ENCODE measurements around the gene PDE4D. TPM values are rescaled to one million over a fixed set of nuclear protein-coding genes. Genes with fewer than 3 reads are reported as not detected.

The PDE4D gene
- polyA plus RNA-seq, 1 donor (not counting 4 experiments of a cell fraction or from before 2014, with no cell fraction given) = 3.6 TPM

DNA sequence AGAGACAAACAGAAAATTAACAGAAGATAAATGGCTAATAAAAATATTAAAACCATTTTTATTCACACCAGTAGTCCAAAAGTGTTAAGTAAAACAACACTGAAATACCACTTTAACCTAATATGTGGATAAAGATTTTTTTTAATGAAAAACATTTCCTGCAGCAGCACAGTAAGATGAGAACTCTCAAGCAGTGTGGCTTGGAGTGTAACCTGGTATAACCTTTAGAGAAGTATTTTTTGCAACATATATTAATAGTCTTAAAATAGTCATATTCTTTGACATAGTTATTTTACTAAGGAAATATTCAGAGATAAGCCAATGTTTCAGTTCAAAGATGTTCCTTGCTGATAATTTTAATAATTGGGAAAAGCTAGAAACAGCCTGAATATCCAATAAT lies 644.4 kb downstream of the PDE4D start:
- Histone ChIP-seq H3K4me1 (ENCODE audit: control insufficient read depth, extremely low read depth, insufficient read depth, low read length) (no peaks in the 10 kb centered on the region), H4K20me1 (ENCODE audit: control insufficient read depth, extremely low read depth, insufficient read depth, low read length) (no peaks in the 10 kb centered on the region), H3K27me3 (ENCODE audit: control insufficient read depth, extremely low read depth, insufficient read depth, low read length) (no peaks in the 10 kb centered on the region), H3K79me2 (ENCODE audit: control insufficient read depth, insufficient read depth, low read length) (no peaks in the 10 kb centered on the region), H2AFZ (ENCODE audit: control insufficient read depth, low read length) (no peak overlapping the region), H3K9me3 (ENCODE audit: control insufficient read depth, low read depth, low read length) (no peaks in the 10 kb centered on the region), H3K4me3 (ENCODE audit: control insufficient read depth in 2 of 3, extremely low read depth in 1 of 3, insufficient read depth in 2 of 3, low read depth in 1 of 3, low read length in 3 of 3) (no peak overlapping the region), H3K36me3 (ENCODE audit: control insufficient read depth in 2 of 2, extremely low read depth in 1 of 2, insufficient read depth in 2 of 2, low read length in 2 of 2) (no peaks in the 10 kb centered on the region), H3K9me1 (ENCODE audit: control insufficient read depth, extremely low read depth, insufficient read depth, low read length) (no peaks in the 10 kb centered on the region), H3K4me2 (ENCODE audit: control insufficient read depth, extremely low read depth, insufficient read depth, low read depth, low read length) (no peak overlapping the region), H3K9ac (ENCODE audit: control insufficient read depth, extremely low read depth, insufficient read depth, low read length) (no peak overlapping the region), H3K27ac (ENCODE audit: control insufficient read depth, insufficient read depth, low read length) (no peak overlapping the region)
- dilution Hi-C loops (cut with MboI; ENCODE audit: extremely low pct_ligation_motif_present, low sequenced_read_pairs) = no loop called here
- no peak for DNase-seq (ENCODE audit: low read depth, low spot score)
- FAIRE-seq = no peak
- TF ChIP-seq CTCF (optimal IDR thresholded peaks at IDR 0.05 in 1 of 3, IDR thresholded peaks at IDR 0.05 in 1 of 3, conservative IDR thresholded peaks at IDR 0.05 in 1 of 3; ENCODE audit: extremely low read depth in 1 of 3, insufficient read depth in 2 of 3, low read length in 3 of 3) (no peak), EZH2 (IDR thresholded peaks at IDR 0.05; ENCODE audit: low read length) (no peak)

GRCh38 chr5:59246882-59247281 lies 646.6 kb downstream of the PDE4D start:
- DNase-seq (ENCODE audit: low read depth, low spot score) (no peak), FAIRE-seq (no peak)
- no peak overlapping the region for H3K4me2 ChIP-seq (ENCODE audit: control insufficient read depth, extremely low read depth, insufficient read depth, low read depth, low read length)

More at GRCh38 chr5:59246882-59247281, 646.6 kb downstream of the PDE4D start:
- H2AFZ ChIP-seq (ENCODE audit: control insufficient read depth, low read length) = no peak overlapping the region
- H3K9me1 ChIP-seq (ENCODE audit: control insufficient read depth, extremely low read depth, insufficient read depth, low read length) = no peaks in the 10 kb centered on the region
- no peaks in the 10 kb centered on the region for H3K36me3 ChIP-seq (ENCODE audit: control insufficient read depth in 2 of 2, extremely low read depth in 1 of 2, insufficient read depth in 2 of 2, low read length in 2 of 2)
- no peaks in the 10 kb centered on the region for H3K79me2 ChIP-seq (ENCODE audit: control insufficient read depth, insufficient read depth, low read length)
- H3K4me1 ChIP-seq (ENCODE audit: control insufficient read depth, extremely low read depth, insufficient read depth, low read length) = no peaks in the 10 kb centered on the region
- dilution Hi-C loops (cut with MboI; ENCODE audit: extremely low pct_ligation_motif_present, low sequenced_read_pairs) = no loop called here
- H4K20me1 ChIP-seq (ENCODE audit: control insufficient read depth, extremely low read depth, insufficient read depth, low read length) = no peaks in the 10 kb centered on the region
- H3K27me3 ChIP-seq (ENCODE audit: control insufficient read depth, extremely low read depth, insufficient read depth, low read length) = no peaks in the 10 kb centered on the region
- no peak overlapping the region for H3K9ac ChIP-seq (ENCODE audit: control insufficient read depth, extremely low read depth, insufficient read depth, low read length)
- H3K9me3 ChIP-seq (ENCODE audit: control insufficient read depth, low read depth, low read length) = no peaks in the 10 kb centered on the region
- H3K27ac ChIP-seq (ENCODE audit: control insufficient read depth, insufficient read depth, low read length) = no peak overlapping the region
- TF ChIP-seq EZH2 (IDR thresholded peaks at IDR 0.05; ENCODE audit: low read length) (no peak), CTCF (optimal IDR thresholded peaks at IDR 0.05 in 1 of 3, IDR thresholded peaks at IDR 0.05 in 1 of 3, conservative IDR thresholded peaks at IDR 0.05 in 1 of 3; ENCODE audit: extremely low read depth in 1 of 3, insufficient read depth in 2 of 3, low read length in 3 of 3) (no peak)
- no peak overlapping the region for H3K4me3 ChIP-seq (ENCODE audit: control insufficient read depth in 2 of 3, extremely low read depth in 1 of 3, insufficient read depth in 2 of 3, low read depth in 1 of 3, low read length in 3 of 3)
